ENCODE data around the gene HHAT.

HHAT gene

DNA sequence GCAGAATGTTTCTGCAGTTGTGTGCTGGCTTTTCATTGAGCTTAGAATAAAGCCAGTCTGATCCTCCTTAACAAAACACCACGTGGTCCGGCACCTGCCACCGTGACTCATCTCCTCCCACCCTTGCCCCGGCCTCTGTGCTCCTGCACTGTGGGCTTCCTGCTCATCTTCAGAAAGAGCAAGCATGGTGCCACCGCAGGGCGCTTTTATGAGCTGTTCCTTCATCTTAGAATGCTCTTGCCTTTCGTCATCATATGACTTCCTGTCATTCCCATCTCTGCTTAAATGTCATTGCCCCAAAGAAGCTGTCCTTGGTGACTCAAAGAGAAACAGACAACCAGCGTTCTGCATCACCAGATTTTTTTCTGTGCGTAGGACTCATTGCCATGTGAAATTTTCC, 117.8 kb downstream of the HHAT start:
- FAIRE-seq, result no peak

DNA sequence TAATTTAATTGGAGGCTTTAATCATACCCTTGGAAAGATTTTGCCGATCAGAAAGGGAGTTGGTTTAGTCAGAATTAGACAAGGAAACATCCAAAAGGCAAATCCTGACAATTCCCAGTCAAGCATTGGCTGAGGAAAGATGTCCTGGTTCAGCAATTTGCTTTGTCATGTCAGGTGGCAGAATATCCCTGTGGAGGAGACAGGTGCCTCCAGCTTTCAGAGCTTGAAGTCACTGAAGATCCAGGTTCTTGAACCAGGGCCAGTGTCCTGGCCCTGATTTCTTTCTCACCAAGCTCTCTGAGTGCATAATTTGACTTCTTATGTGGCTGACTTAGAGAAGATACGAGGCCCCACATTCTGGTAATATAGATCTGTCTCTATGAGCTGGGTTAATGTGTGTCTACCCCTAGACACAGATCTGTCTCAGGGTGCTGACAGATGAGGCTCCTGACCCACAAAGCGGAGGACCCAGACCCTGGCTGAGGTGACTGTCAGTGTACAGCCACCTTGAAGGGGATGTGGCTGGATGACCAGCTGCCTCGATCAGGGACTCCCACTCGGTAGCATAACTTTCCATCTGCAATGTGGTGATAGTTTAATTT, 118.9 kb downstream of the HHAT start:
- FAIRE-seq, result no peak

DNA sequence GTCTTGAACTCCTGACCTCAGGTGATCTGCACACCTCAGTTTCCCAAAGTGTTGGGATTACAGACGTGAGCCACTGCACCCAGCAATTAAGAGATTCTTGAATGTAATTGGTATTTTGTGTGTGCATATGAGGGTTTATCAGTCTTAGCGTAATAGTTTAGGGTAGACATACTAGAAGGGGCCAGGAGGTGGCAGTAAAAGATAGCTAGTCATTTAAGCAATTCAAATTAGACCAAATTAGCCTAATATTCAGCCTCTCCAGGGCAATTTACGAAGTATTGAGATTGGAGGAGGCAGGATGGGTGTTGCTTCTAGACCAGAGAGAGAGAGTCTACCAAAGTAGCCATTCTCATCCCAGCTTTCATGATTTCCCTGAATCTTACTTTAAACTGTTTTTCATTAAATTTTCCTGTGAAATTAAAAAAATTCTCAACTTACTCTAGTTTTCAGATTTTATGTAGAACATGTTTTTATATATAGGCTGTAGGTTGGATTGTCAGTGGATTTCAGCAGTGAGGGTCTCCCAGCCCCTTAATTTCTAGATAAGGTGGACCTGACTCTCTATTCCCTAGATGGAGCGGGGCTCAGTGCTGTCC, 119.7 kb downstream of the HHAT start:
- peak; percentile 37 for FAIRE-seq

DNA sequence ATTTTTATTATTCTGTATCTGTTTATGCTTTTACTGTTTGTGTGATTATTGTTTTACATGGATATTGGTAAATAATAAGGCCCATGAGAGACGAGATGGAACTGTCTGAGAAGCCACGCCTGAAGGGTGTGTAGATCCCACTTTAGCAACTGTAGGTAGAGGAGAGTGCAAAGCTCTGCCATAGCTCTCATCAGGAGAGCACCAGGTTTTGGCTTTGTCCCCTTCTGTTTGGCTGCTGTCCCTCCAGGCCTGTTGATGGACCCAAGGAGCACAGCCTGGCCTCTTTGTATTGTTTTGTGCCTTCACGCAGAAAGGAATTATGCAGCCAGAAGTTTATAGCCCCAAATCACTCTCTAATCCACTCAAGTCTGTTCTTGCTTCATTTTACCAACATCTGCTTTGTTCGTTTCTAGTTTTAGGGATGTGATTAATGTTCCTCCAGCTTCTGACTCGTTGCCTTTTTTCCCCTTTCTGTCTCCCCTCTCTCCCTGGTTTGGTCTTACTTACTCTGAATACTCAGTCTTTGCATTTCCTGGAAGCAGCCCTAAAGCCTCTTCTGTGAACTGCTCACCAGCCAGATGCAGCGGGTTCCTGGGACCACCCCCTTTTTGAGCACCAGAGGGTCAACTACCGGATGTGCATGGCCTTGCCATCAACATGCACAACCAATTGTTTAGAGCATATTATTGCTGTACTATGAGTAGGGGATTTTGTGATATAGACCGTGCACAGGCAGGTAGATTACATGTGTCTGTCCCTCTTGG, 127.3 kb downstream of the HHAT start:
- no peak for FAIRE-seq

DNA sequence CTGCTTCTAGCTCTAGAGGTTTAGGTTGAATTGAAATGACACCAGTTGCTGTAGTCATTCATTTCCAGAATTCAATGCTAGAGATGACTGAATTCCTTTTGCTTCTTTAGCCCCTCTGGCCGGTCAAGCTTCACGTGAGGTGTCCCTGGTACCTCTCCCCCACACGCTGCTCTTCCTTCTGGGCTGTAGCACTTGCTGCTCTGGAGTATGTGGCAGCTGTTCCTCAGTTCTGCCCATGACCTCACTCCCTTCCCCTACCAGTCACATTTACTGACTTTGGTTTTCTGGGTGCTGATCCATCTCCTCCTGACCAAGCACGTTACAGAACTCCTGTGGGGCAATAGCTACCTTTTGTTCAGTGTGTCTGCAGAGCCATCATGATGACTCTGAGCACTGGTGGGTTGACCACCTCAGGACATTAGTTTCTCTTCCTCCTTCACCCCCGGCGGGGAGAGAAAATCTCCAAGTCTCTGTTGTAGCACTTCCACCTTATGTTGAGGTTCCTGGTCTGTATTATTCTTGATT, 128.1 kb downstream of the HHAT start:
- FAIRE-seq, result no peak

DNA sequence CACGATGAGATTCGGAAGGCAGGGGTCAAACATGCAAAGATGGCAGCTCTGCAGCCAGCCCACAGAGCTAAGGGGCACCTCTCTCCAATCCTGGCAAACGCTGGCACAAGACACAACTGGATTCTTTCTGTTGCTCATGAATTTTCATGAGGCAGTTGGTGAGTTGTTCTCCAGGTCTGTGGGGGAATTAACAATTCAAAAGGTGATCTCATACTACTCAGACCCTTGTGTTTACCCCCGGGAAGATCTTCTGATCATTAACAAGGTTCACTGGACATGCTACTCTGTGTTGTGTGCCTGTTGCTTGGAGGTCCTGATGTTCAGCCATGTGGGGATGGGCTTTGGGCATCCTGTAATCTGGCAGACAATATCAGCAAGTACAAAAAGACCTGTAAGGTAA, 128.9 kb downstream of the HHAT start:
- no peak for FAIRE-seq

DNA sequence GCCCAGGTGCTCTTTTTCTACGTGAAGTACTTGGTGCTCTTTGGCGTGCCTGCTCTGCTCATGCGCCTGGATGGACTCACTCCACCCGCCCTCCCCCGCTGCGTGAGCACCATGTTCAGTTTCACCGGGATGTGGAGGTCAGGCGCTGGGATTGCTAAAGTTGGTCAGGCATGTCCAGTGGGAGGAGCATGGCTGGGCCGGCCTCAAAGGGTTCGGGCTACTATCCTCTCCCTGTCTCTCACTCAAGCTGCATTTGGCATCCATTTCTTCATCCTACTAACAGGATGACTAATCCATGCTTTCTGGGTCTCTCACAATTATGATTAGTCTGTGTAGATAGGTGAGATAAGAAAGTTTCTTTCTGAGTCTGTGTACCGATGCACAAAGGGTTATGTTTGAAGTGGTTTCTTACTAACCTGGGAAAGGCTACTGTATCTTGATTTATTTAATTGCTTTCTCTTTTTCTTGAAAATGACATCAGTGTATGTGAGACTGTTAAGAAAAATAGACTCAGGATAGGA, 135.9 kb downstream of the HHAT start:
- FAIRE-seq, result no peak

DNA sequence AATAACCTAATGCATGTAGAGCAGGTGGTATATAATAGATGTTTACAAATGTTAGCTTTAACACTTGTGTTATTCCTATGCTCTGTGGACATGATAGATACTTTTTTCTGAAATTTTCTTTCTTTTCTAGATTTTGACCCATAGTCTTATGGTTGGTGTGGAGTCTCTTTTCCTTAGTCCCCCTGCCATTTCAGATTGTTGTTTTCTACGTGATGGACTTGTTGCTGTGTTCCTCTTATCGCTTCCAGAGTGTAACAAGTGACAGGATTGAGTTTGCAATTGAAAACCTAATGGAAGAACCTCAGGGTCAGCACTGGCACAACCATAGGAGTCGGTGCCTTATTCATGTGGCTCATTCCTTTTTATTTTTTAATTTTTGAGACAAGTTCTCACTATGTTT, 136.4 kb downstream of the HHAT start:
- FAIRE-seq, result no peak

DNA sequence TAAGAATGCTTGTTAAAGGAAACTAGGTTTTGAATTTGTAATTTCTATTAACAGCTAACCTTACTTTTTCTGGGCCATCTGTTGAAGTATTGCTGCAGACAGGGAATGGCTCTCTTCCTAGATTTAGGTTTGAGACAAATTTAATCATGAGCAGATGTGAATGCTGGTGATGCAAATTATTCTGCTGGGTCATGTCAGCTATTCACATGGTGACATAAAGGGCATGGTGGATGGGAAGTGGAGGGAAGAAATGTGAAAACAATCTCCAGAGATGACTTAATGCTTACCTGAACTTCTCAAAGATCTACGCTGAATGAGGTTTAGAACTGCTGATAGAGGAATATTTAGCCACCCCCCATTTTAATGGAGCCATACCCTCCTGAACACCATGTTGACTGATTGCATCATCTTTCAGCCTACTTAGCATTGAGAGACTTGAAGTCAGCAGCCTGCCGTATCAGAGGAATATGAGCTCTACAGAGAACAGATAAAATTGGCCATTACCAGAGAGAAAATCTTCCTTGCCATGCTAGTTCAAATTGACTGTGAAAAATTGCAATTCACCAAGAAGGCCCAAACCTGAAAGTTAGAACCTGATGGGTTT, 138.8 kb downstream of the HHAT start:
- no peak for FAIRE-seq

DNA sequence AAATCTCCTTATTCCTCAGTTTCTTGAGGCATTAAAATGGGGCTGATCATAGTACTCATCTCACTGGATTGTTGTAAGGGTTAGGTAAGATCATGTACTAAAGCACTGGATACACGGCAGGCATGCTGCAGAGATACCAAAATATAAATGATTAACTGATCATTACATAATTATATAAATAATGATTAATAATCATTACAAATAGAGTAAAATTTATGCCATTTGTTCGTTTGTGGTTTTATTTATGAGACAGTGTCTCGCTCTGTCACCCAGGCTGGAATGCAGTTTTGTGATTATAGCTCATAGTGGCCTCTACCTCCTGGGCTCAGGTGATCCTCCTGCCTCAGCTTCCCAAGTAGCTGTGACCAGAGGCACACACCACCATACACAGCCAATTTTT, 140.7 kb downstream of the HHAT start:
- FAIRE-seq, result no peak

DNA sequence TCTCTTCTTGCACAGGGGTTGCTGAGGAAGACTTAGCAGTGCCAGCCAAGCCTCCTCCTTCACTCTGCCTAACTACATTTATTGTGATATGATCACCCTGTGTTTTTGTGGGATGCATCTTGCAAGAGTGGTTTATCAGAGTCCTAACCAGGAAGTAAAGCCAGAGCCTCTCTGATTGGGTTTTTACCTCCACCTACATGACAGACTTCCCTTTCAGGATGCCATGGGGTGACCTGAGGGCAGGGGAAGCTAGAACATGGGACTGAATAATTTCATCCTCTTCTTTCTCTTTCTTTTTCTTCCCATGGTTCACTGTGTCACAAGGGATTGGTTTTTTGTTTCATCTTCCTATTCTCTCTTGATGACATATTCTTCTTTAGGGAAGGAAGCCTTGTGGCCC, 146.6 kb downstream of the HHAT start:
- FAIRE-seq, result no peak

DNA sequence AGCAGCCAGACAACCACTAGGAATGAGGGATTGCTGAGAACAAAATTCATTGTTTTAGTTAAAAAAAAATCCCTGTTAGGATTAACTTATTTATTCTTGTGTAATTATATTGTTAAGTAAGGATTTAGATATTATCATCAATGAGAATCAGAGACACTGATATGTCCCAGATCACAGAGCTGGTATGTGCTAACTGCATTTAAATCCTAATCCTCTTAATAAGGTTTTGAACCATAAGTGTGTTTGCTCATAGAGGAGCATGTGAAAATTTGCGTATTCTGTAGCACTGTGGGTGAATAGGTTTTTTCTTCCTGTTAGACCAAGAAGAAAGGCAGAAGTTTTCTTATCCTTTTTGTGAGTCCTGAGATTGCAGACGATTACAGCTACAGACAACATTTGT, 147.1 kb downstream of the HHAT start:
- FAIRE-seq, result no peak

DNA sequence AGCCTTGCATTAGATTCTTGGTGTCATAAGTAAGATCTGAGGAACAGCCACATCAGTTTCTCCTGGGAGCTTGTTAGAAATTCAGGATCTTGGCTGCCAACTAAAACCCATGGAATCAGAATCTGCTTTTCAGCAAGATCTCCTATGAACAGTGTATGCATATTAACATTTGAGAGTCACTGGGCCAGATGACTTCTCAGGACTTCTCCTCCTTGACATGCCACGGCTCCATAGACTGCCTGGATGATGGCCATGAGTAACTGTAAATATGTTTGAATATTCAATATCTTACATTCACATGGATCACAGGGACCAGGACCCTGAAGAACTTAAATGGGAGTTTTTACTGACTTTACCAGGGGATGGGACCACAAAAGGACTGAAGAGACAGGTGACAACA, 148.0 kb downstream of the HHAT start:
- FAIRE-seq, result no peak

DNA sequence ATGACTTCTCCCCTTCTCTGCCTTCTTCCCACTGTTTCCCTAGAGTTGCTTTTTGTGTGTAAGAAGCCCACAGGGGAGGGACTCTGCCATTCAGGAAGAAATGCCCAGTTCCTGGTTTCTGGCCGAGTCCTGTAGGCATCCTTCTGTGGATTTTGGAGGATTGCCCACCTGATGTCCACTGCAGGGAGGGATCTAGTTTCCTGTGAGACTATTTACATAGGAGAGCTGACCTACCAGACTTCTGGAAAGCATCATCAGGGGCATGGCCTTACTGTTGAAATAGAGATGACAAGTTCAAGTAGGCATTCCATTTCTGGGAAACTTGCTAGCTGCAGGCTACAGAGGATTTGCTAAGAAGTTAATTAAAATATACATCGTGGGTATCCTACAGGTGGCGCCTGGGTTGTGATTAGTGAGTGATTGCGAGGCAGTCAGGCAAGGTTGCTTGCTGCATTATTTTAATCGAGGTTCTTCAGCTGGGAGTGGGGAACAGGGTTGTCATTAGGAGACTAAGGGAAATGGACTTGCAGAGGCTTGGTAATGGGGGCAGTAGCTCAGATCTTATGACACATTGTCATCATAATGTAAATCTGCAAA, 148.7 kb downstream of the HHAT start:
- no peak for FAIRE-seq

DNA sequence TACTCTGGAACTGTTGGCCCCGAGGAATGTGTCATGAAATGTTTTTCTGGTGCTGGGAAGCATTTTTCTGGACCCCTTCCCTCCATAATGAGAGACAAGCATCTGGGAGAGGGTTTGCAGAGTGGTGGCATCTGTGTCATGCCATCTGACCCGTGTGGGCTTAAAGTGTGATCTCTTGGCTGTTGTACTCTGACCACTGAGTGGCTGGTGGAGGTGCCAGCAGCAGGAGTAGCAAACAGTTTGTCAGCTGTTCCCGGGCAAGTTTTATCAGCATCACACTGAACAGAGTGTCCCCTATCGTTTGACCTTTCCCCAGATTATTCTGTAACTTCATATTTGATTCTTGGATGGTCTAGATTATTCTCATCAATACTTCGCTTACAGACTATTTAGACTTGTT, 150.1 kb downstream of the HHAT start:
- no peak for FAIRE-seq

DNA sequence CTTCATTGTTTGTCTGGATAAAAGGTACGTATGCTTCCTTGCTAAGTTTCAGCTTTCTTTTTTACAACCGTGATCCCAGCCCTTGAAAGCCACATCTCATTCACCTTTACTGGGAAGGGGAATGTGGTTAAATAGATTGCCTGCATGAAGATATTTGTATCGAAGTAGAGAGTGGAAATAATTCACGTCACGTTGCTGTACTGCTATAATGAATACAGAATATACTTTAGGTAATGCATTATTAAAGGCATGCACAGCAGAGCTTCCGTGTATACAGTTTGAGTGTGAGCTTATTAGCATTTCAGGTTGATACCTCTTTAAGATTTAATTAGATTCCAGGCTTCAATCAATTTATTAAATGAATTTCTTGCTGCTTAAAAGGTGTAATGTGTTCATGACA, 153.8 kb downstream of the HHAT start:
- FAIRE-seq, result no peak

DNA sequence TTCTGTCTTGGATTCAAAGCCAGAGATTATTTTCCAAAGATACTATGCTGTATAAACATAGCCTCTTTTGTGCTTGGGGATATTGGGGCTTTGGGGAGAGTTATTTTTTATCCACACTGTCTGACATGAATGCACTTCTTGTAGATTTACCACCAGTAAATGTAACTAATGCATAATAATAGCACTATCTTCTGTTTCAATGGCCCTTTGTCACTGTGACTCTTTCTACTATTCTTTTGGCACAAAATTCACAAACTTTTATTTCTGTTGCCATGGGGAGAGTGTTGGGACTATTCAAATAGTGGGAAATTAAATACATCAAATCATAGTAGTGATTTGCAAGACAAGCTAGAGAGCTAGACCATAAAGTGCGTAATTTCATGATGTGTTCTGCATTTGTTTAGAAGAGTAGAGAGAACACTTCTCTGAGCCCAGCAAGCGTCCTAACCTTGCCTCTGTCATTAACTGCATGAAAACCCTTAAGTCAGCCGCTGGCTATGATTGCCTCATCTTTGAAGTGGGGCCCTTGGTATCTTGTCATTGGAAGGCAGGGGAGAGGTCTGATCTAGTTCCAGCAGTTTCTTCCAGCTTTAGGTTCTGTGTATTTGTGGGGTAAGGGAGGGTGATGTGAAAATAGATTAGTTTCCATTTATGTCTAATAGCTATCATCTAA, 154.4 kb downstream of the HHAT start:
- FAIRE-seq, result no peak

DNA sequence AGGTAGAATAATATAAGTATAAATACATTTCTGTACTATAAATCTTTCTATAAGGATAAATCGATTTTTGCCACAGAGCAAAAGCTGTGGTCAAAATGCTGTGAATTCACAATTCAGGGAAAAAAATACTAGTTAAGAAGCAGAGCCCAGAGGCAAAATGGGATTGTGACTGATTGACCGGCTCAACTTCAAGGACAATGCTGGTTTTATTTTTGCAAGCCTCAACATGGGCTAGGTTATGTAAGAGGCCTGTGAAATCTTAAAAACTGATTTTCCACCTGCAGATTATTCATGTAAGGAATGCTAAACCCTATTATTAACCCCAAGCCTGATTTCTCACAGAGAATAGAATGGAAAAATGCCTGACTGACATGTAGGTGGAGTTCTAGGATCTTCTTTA, 155.1 kb downstream of the HHAT start:
- FAIRE-seq, result no peak

DNA sequence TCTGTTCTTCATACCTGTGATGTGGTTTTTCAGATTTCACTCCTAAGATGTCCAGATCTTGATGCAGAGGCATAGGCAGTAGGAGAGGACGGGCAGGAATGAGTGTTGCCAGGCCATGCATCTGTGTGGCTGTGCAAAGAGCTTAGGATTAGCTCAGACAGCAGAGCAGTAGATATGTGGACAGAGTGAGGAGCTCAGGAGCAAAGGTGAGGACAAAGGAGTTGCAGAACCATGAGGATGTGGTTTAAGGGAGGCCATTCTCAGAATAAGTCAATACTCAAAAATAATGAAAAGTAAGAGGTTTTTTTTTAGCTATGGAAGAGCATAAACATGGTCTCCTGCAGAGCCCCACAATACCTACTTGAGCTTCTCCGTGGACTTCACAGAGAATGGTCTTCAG, 158.3 kb downstream of the HHAT start:
- FAIRE-seq, result no peak

DNA sequence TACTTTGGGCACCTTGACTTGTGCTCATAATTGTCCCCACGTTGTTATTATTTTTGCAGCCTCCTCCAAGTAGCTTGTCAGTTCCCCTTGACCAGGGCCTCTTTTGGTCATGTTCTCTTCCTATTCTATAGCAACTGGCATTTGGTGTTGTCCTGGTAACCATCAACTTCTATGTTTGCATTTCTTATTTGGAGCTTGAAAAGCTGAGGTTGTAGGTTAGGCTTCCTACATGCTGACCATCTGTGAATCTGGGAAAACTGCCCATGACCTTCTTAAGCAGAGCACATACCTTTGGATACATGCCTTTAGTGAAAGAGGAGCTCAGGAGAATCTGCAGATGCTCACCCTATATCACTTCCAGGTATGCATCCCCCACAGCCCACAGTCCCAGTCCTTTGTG, 160.8 kb downstream of the HHAT start:
- no peak for FAIRE-seq

DNA sequence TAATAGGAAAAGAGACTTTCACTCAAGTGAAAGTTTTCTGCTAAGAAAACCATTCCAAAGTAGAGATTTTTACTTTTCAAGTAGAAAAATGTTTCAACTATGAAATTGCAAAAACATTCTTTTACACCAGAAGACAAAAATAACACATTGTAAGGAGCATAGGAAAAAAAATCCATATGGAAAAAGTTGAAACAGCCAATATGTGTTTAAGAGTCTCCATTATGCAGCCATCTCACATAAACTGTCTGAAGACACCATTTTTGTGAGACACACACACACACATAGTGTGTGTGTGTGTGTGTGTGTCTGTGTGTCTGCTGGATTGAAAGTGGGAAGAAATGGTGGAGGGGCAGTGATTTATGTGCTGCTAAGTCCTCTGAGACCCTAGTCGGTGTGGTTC, 162.1 kb downstream of the HHAT start:
- no peak for FAIRE-seq

DNA sequence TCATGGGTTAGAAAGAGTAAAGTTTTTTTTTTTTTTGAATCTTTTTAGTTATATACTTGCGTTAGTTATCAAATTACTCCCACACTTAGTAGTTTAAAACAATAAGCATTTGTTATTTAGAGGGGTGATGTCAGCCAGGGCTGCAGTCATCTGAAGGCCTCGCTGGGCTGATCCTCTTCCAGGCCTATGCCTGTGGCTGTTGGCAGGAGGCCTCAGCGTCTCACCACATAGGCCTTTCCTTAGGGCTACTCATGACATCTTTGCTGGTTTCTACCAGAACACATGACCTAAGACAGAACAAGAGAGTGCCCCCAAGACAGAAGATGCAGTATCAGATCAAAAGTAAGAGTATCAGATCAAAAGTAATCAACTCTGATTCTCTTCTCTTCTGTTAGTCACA, 167.4 kb downstream of the HHAT start:
- FAIRE-seq, result no peak

DNA sequence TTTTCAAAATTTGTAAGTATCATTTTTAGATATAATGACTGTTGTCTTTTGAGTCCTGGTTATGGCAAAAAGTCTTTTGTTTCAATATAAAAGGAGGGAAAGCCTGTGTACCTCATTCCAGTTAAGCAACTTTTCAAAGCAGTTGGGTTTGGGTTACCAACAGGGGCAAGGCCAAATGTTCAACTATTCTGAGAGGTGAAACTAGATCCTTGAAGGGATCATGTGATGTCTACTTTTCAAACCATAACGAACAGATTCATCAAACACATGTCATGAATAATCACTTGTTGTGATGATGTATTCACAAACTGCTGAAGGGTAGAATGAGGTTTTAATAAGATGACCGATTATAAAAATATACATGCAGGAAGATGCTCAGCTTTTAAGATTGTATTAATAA, 171.3 kb downstream of the HHAT start:
- FAIRE-seq, result no peak

Measured in A204.1 (cell line).